Activated gamma-delta T cell treated with Interleukin-2 at 50 U/mL for 16 hours (primary cell): ENCODE measurements around the gene MAP2K5.

Experiments used
- DNase-seq: peaks from one replicate; pipeline ENCODE4 v3.0.0-alpha.2; 2020

The MAP2K5 gene

DNA sequence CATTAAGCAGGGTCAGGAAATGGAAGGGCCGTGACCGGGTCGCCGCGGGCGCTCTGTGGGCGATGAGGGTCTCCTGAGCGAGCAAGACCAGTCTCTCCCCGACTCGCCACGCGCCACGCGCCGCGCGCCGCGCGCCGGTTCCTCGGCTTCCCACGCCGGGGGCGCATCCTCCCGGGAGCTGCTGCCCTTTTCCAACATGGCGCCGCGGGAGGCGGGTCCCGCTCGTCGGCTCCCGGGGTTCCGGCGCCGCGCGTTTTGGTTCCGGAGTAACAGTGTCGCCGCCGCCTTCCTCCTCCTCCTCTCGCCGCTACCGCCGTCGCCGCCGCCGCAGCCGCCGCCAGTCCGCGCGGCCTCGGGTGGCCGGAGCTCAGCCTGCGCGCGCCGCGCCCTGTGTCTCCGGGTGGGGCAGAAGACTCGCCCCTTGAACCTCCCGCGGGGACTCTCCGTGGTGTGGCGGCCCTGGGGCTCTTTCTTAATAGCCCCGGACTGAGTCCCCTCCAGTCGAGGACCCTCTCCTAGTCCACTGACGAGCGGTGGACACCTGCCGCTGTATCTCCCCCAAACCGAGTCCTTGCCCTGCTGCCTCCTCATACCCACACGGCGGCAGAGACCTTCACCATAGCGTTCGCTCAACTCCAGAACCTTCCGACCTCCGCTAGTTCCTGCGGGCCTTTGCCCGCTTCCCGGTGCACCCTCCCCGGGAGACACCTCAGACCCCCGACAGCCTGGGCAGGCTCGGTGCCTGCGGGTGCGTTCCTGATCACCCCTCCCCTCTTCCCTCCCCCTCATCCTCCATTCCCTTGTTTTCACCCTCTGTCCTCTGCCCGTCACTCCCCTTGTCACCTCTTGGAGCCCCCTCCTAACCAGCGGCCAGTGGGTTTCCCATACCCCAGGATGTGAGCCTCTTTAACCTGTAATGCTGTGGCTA, at the start of gene MAP2K5:
Gene MAP2K5, plus strand, starts transcription at position 284 of the 928 bp plus-strand sequence. Its CDS starts 633 bp downstream, at position 917.
- DNase-seq = peak; percentile 76

DNA sequence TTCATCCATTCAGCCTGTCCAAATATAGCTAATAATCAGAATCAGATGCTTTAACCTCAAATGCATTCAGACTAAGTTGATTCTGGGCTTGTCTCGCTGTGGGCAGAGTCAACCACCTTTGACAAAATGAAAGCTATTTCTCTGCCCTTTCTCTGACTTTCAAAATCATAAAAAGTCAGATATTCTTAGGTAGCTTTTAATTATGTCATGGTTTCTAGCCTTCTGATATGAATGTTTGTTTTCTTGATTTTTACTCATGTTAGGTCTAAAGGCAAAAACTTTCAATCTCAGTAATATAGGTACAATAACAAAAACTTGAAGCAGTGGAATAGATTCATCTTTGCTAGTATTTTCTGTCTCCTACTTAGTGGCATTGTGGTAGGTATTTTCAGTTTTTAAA, 46.9 kb upstream of the MAP2K5 start:
- no peak for DNase-seq

DNA sequence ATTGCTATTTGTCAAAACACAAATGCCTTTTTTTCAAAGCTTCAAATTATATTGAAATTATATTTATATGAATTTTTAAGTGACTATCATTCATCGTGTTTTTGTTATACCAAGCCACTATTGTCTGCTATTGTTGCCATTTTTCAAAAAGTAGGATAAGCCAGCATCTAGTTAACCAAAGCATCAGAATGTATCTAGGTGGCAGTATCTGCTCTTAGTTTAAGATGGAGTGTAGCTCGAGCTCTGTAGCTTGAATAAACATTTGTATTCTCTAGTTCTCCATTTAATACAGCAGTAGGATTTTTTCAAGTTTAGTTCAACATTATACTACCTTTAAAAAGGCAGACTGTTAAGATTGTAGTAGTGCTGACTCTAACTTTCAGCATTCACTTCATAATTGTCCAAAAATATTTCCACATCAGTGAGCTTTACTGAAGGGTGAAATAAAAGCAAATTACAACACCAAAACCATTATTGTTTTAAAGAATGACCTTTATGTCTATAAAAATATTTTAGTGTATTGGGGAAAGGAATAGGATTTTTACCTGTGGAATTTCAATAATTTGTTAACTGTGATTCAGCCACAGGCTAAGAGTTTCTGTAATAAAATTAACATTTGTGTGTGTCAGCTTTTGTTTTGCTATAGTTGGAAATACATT, 41.2 kb upstream of the MAP2K5 start:
- no peak for DNase-seq

DNA sequence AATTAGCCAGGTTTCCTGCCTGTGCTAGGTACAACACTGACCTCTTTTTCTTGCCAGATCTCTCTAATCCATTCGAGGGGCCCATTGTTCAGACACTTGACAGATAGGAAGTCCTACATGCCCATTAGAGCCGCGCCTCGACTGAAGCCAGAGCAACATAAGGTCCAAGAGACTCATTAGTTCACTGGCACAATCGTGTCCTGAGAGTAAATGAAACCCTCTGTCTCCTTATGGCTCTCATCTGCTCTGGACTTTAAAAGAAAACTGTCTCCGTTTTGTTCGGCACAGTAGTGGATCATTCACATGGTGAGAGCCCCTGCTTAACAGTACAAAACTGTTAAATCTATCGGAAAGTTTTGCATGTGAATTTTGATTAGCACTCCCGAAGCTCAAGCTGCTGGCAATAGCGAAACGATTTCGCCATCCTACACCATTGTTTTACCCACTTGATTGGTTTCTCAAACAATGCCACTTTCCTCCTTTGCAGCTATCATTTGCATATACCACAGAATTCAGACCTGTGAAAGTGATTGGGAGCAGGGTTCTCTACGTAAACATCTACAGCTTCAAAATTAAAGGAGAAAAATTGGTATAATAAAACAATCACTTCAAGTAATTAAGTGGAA, 40.6 kb upstream of the MAP2K5 start:
- DNase-seq = no peak

DNA sequence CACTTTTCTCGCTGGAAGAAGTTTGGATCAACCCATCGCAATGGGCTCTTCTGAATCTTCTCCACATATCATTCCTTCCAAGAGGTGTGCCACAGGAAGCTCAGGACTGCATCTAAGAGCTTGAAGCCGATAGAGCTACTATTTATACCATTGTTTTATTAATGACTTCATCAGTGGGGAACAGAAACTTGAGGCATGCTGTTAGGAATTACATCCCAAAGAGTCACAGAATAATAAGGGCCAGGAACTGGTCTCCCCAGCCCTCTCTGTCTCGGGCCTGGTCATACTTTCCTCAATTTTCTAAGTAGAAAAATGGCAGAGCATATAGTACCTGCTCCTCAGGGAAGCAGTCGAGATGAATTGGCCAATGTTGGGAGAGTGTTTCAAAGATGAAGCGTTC, 38.4 kb upstream of the MAP2K5 start:
- DNase-seq = no peak

DNA sequence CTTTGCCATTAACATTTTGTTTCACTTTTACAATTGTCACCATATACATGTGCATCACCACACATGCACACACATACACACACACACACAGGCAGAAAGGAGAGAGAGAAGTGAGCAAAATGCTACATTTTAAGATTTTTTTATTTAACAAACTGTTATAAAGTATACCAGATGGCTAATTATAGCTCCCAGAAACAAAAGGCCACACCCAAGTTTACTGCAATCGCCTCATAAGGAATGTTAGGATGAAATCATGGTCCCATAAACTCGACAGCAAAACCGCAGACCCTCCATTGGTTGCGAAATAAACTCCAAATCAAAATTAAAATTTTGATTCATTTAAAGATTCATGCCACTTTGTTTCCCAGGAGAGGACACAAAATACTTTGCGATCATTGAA, 37.7 kb upstream of the MAP2K5 start:
- DNase-seq = no peak

DNA sequence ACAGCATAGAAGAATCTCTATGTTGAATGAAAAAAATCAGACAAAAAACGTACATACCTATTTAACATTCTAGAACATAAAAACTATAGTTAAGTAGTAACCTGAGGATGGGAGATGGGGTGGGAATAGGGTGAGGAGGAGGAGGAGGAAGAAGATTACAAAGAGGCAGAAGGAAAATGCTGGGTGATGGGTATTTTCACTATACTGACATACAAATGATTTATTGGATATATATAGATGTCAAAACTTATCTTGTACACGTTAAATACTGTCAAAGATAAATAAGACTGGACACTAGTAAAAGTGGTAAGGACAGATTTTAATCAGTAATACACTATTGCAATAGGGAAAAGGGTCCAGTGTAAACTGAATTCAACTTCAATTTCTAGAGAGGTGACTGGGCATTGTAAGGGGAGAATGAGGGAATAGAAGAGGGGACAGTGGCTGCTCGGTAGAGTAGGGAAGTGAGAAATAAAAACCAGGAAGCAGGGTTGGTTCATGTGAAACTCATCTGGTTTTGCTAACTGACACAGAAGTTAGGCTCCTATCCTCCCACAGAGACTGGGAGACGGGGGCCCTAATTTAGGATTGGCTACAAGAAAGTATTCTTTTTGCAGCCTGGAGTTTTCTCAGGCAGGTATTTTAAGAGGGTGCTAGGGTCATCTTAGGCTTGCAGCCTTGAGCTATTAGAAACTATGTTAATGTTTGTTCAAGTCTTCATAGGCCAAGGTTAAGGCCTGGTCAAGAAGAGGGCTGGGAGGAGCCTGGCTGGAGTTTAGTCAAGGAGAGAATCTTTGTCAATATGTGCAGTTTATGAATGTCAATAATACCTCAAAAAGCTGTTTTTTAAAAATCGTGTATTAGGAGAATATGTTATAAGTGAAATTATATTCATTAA, 36.6 kb upstream of the MAP2K5 start:
- no peak for DNase-seq

DNA sequence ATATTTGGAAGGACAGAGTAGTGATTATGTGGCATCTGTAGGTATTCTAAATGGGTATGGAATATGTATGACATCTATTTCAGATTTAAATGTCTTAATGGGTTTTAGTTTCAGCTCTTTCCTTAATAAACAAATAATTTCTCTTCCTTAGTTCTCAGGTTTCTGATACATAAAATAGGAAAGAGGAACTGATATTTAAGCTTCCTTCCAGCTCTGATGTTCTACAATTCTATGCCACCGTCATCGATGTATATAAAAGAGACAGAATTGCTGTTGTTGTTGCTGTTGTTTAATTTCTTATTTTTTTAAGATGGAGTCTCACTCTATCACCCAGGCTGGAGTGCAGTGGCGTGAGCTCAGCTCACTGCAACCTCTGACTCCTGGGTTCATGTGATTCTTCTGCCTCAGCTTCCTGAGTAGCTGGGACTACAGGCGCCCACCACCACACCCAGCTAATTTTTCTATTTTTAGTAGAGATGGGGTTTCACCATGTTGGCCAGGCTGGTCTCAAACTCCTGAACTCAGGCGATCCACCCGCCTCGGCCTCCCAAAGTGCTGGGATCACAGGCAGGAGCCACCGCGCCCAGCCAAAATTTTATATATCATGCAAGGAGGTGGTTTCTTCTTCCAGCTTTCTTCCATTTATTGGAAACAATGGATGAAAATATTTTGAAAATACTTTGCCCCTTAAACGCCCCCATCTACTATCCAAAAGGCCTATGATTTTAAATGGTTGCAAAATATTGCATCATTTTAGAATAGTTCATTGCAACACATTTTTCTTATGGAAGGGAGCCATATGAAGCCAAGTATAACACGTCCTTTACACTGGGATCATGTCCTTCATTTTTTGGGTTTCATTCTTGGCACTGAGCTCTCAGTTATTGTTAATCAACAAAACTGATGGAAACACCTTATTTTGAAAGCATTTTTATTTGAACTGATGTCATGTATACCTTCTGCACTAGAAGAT, 35.4 kb upstream of the MAP2K5 start:
- DNase-seq = no peak

DNA sequence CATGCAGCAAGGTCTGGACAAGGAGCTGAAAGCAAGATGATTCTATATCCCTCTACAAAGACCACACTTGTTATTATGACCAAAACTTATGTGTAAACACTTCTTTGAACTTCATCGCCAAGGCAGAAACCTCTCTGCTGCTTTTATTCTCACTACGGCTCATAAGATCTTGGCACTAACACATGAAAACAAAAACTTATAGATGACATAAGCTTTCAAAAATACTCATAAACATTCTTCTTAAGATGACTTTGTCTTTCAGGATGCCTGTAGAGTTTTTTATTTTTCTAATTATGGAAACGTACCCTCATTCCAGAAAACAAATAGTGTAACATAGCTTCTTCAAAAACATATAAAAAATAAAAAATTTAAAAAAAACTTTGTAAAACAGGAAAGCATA, 34.1 kb upstream of the MAP2K5 start:
- DNase-seq = no peak

DNA sequence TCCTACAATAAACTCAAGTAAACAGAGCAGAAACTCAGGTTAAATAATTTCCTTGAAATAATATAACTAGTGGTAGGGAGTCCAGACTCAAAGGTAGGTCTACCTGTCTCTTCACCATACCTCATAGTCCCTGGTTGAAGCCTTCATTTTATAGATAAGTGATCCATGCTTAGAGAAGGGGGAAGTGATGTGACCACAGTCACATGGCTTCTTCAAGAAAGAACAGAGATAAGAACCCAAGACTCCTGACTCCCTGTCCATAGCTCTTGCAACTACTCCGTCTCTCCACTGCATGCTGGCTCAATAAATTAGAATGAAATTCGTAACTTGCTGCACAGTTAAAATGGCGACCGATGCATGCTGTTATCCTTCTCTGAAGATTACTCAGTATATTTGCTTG, 32.6 kb upstream of the MAP2K5 start:
- no peak for DNase-seq

DNA sequence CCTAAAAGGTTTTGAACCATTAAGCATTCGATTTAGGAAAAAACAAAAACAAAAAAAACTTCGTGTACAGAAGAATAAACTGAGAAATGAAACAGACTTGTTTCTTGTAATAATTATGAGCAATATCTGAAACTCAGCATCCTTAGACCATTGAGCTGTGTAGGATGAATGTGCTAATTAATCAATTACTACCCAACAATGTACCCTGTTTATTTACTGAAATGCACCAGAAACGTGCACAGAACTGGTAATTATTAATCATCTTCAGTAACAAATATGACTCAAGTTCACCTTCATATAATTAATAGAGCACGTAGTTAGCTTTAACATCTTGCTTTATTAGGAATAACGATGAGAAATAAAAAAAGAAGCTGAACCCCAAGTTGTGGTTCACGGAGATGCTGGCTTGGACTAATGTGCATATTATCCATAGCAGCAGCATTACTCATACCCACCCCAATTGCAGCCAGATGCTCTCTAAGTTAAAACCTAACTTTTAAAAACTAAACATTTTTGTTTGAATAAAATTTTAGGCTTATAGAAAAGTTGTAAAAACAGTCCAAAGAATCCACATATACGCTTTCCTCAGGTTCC, 31.8 kb upstream of the MAP2K5 start:
- no peak for DNase-seq

DNA sequence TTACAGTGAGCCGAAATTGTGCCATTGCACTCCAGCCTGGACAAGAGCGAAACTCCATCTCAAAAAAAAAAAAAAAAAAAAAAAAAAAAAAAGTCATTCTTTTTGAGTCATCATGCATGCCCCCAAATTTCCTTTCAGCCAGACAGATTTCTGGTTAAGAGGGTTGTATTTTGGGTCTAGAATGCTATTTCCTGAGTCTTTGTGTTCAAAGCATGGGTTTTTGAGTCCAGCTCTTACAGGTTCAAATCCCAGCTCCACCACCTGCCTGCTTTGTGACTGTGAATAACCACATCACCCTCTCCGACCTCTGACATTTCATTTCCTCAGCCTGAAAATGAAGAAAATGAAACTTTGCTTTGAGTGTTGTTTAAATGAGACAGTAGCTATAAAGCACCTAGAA, 30.9 kb upstream of the MAP2K5 start:
- no peak for DNase-seq

DNA sequence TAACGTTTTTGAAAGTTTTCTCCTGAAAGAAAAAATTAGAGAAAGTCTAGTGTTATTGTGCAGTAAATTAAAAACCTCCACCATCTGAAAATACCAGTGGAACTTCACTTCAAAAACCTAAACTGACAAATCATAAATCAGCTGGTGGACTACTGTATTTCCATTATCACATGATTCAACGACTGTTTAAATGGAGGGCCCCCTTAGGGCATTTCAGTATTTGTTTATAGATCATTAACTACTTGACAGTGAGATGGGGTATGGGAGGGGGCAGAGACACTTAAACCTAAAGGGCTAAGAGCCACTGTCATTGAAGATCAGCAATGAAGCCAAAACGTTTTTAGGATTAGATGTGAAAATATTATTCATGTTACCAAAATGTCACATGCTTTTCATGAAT, 30.4 kb upstream of the MAP2K5 start:
- DNase-seq = no peak

DNA sequence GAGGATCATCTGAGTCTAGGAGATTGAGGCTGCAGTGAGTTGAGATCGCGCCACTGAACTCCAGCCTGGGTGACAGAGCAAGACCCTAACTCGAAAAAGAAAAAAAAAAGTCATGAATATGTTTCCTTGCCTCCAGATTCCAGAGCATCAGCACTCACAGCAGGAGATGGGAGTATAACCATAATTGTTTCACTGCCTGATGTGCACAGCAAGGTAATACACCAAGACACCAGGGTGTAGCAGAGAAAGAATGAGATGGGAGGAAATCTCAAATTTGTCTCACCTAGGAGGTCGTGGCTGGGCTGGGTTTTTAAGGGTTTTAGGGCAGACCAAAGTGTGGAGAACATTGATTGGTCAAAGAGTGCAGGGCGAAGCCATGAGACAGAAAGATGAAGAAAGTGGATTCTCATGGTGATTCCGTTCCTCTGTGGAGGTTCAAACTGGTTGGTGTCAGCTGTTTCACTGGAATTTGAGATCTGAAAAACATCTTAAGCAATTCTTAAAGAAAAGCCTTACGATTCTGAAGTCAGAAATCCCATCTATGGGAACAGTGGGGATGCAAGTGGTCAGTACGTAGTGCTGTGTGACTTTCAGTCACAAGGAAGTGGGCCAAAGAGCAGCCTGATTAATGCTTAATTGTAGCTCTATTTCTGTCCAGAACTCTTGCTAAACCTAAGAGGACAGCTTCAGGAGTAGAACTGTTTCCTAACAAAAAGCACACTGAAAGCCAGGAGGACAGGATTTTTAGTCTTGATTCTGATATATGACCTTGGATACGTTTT, 29.4 kb upstream of the MAP2K5 start:
- no peak for DNase-seq

DNA sequence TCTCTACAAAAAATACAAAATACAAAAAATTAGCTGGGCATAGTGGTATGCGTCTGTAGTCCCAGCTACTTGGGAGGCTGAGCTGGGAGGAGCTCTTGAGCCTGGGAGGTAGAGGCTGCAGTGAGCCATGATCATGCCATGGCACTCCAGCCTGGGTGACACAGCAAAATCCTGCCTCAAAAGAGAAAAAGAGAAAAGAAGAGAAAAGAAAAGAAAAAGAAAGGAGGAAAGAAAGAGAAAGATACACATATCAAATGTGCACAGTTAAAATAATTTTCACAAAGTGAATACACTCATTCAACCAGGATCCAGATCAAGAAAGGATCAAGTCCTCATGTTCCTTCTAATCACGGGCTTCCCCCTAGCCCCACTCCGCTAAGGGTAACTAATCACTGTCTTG, 27.4 kb upstream of the MAP2K5 start:
- DNase-seq = no peak

DNA sequence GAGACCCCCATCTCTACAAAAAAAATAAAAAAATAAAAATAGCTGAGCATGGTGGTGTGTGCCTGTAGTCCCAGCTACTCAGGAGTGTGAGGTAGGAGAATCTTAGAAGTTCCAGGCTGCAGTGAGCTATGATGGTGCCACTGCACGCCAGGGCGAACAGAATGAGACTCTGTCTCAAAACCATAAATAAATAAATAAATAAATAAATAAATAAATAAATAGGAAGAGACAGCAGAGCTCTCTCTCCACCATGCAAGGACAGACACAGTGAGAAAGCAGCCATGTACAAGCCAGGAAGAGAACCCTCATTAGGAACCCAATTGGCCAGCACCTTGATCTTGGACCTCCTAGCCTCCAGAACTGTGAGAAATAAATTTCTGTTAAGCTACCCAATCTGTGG, 26.9 kb upstream of the MAP2K5 start:
- no peak for DNase-seq

DNA sequence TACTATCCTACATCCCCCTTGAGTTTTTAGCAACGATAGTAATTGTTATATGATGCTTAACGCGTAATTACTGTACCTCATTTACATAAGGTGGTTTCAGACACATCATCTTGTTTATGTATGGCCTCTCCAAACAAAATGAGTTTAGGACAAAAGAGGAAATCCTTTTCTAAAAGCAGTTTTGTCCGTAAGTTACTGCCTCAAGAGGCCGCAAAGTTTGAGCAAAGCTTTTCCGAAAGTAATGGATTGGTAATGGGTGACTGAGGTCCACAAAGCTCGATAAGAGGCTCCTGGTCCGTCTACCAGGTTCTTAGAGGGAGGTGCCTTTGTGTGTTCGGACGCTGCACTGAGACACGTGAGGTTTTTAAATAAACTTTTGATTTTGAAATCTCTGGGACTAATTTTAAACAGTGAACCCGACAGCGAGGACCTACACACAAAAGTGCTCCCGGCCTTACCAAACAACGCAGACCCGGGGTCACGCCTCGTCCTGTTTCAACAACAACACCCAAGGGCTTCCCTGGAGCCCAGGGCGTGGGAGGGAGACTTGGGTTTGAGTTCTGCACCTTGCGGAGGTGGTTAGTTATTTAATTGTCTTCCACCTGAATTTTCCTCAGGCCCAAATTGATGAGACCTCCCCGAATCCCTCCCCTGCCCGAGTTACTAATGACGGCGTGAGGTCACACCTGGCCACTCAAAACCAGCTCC, 22.0 kb upstream of the MAP2K5 start:
- DNase-seq = no peak

DNA sequence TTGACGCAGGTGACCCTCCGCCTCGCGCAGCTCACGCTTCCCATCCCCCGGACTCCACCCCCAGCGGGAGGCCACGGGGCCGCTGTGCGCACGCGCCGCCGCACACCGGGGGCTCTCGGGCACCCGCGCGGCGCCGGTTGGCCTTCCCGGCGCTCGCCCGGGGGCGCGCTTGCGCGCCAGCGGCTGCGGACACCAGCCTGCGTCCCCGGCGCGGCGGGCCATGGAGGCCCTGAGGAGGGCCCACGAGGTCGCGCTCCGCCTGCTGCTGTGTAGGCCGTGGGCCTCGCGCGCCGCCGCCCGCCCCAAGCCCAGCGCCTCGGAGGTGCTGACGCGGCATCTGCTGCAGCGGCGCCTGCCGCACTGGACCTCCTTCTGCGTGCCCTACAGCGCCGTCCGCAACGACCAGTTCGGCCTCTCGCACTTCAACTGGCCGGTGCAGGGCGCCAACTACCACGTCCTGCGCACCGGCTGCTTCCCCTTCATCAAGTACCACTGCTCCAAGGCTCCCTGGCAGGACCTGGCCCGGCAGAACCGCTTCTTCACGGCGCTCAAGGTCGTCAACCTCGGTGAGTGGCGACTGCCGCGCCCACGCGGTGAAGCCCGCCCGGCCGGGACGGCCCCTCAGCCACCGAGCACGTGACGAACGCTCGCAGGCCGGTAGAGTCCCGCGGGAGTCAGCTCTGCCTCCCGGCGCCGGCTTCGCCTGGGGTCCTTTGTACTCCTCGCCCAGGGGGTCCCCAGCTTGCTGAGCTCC, 21.3 kb upstream of the MAP2K5 start, which contains the start of gene C15orf61:
Gene C15orf61, plus strand, starts transcription at position 103 of the 754 bp plus-strand sequence. Its CDS starts 118 bp downstream, at position 221.
- peak; percentile 80 for DNase-seq
